ENCODE data around the gene MALAT1.

MALAT1 gene

GRCh38 chr11:65542738-65543390, 44.0 kb downstream of the MALAT1 start:
- DNase-seq (ENCODE audit: low spot score): no peak
- no peak for TF ChIP-seq CTCF (IDR thresholded peaks at IDR 0.05)
- H3K27ac ChIP-seq: peak overlapping the region in 1 of 2 donors; percentile 10
- H3K4me3 ChIP-seq: no peak overlapping the region

- Histone ChIP-seq H3K4me3 (peak overlapping the region; percentile 48), H3K27ac (peak overlapping the region in 1 of 2 donors; percentile 18)
- no peak for TF ChIP-seq CTCF (IDR thresholded peaks at IDR 0.05)
- no peak for DNase-seq (ENCODE audit: low spot score)
These were observed 47.0 kb downstream of the MALAT1 start for GRCh38 chr11:65545853-65546216.

- TF ChIP-seq CTCF (IDR thresholded peaks at IDR 0.05): no peak
- no peak for DNase-seq (ENCODE audit: low spot score)
- Histone ChIP-seq H3K27ac (peak overlapping the region in 1 of 2 donors; percentile 18), H3K4me3 (peak overlapping the region; percentile 48)
These were observed 47.5 kb downstream of the MALAT1 start for GRCh38 chr11:65546217-65546958.

- TF ChIP-seq CTCF (IDR thresholded peaks at IDR 0.05): no peak
- no peak for DNase-seq (ENCODE audit: low spot score)
- no peak overlapping the region for H3K4me3 ChIP-seq
- no peak overlapping the region for H3K27ac ChIP-seq
These were observed 48.7 kb downstream of the MALAT1 start for GRCh38 chr11:65547446-65548125.

- no peak for TF ChIP-seq CTCF (IDR thresholded peaks at IDR 0.05)
- H3K27ac ChIP-seq: no peak overlapping the region
- H3K4me3 ChIP-seq: no peak overlapping the region
- DNase-seq (ENCODE audit: low spot score): no peak
These were observed 49.5 kb downstream of the MALAT1 start for GRCh38 chr11:65548395-65548794.

- Histone ChIP-seq H3K27ac (no peak overlapping the region), H3K4me3 (no peak overlapping the region)
- no peak for TF ChIP-seq CTCF (IDR thresholded peaks at IDR 0.05)
- no peak for DNase-seq (ENCODE audit: low spot score)
These were observed 50.3 kb downstream of the MALAT1 start for GRCh38 chr11:65549096-65549495.
